Prostate gland (tissue), 2 donors: ENCODE results near the gene FHIT.

ENCODE experiments used
- CTCF ChIP-seq, 4 experiments: fragments of 200-600 bp in 2 of 4; fragments of 450-650 bp in 2 of 4; sonication (generic) in 2 of 4; IDR thresholded peaks; 1 replicate in 3 of 4; 2 replicates in 1 of 4; pipeline ENCODE4 v1.5.1; 2016 to 2019; ENCODE audit warnings: antibody characterized with exemption in 4 of 4, mild to moderate bottlenecking in 2 of 4, moderate library complexity in 2 of 4
- POLR2A ChIP-seq: fragments of 450-650 bp; IDR thresholded peaks from one replicate; pipeline ENCODE4 v1.6.1; 2016; ENCODE audit warnings: antibody characterized with exemption, mild to moderate bottlenecking

DNA sequence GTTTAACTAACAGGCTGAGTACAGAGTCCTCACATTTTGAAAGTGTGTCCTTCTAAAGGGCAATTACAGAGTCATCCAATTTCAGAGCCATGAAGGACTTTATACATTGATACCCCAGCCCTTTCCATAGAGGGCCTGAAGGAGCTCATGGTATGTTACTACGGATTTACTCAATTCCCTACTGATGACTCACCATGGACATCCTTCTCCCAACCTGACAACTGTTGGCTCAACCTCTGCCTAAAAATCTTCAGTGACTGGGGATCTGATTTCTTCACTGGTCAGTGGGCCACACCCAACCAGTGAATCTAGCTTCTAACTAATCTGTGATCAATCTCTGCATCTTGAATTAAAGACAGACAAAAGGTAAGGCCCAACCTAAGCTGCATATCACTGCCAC is 1238.0 kb downstream of the FHIT start:
- TF ChIP-seq POLR2A (no peak), CTCF (IDR thresholded peaks at IDR 0.05) (no peak)
